Measurements from ENCODE around the gene FFAR4. TPM values are rescaled to one million over a fixed set of nuclear protein-coding genes. Genes with fewer than 3 reads are reported as not detected.

The FFAR4 gene
- total RNA-seq, 1 donor from 2014 or later: 0.07 TPM

DNA sequence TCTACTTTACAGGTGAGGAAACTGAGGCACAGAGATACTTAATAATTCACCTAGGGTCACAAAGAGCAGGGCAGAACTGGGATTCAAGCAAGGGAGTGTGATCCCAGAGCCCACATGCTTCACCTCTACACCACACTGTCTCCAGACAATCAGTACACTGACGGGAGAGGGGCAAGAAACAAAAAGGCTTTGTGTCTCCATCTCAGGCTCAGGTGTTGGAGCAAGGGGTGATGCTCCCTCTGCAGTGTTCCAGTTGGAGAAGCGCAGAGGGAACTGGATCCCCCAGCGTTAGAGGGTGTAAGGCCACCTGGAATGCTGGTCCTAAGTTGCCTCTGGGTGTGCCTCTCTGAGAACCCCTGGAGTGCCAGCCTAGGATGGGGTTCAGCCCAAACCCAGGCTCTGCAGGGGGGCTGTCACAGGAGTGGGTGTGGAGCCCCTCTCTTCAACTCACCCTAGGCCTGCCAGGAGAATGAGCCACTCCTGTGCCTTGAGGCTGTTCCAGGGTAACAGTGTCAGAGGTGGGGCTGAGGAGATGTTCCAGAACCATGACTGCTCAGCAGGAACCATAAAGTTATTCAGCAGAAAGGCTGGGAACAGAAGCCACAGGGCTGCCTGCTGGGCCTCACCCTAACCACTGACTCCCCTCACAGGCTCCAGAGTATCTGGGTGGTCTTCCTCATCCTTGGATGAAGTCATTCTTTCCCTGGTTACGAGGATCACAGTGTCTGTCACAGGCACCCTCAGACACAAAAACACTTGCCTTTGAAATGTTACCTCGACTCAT is 29.1 kb downstream of the FFAR4 start:
- intact Hi-C loops (cut with micrococcal nuclease): no loop called here
- no peak for ATAC-seq
- no peak for DNase-seq

DNA sequence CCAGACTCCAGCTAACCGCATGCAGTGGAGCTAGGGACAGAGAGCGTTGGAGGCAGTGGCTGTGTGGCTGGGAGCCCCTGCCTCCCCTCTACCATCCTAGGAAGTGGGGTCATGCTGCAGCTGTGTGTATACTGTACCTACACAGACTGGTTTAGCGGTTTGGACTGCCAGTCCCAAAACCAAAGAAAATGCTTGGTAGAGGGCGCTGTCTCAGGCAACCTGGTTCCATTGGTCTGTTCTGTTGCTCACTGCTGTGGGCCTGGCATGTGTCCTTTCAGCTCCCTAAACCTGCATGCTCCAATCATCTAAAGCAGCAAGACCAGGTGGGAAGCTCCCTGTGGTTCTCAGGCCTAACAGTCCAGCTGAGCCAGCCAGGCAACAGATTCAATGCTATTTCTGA is 30.1 kb downstream of the FFAR4 start:
- DNase-seq (no peak), ATAC-seq (no peak)
- intact Hi-C loops (cut with micrococcal nuclease): no loop called here

DNA sequence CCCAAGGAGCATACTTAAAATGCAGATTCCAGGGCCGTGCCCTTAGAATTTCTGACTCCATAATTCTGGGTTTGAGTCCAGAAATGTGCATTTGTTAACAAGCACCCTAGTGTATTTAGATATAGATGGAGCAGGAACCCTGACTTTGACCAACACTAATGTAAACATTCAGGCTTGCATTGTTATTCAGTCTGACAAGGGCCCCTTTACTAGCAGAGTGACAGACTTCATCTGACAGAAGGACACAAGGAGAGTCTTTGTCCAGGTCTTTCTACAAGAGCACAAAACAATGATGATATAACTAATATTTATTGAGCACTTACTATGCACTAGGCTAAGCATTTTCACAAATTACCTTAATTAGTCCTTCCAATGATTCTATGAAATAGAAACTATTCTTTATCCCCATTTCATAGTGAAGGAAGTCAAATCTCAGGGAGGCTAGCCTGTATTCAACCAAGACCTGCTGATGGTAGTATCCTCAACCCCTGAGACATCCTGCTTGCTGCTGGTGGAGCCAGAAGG is 30.7 kb downstream of the FFAR4 start:
- DNase-seq (no peak), ATAC-seq (no peak)
- intact Hi-C loops (cut with micrococcal nuclease): no loop called here

- ATAC-seq (no peak), DNase-seq (no peak)
- intact Hi-C loops (cut with micrococcal nuclease): no loop called here
Observed at GRCh38 chr10:93598157-93598556, 31.7 kb downstream of the FFAR4 start.

- no peak for DNase-seq
Observed at GRCh38 chr10:93599335-93599734, 32.9 kb downstream of the FFAR4 start.

GRCh38 chr10:93599778-93600177 is 33.3 kb downstream of the FFAR4 start:
- intact Hi-C loops (cut with micrococcal nuclease): no loop called here
- DNase-seq (no peak), ATAC-seq (no peak)

More at GRCh38 chr10:93599335-93599734, 32.9 kb downstream of the FFAR4 start:
- ATAC-seq: no peak
- intact Hi-C loops (cut with micrococcal nuclease): no loop called here

- ATAC-seq: peak; percentile 28
- intact Hi-C loops (cut with micrococcal nuclease): no loop called here
- DNase-seq: peak; percentile 42
Observed at GRCh38 chr10:93600446-93601145, 34.1 kb downstream of the FFAR4 start.

DNA sequence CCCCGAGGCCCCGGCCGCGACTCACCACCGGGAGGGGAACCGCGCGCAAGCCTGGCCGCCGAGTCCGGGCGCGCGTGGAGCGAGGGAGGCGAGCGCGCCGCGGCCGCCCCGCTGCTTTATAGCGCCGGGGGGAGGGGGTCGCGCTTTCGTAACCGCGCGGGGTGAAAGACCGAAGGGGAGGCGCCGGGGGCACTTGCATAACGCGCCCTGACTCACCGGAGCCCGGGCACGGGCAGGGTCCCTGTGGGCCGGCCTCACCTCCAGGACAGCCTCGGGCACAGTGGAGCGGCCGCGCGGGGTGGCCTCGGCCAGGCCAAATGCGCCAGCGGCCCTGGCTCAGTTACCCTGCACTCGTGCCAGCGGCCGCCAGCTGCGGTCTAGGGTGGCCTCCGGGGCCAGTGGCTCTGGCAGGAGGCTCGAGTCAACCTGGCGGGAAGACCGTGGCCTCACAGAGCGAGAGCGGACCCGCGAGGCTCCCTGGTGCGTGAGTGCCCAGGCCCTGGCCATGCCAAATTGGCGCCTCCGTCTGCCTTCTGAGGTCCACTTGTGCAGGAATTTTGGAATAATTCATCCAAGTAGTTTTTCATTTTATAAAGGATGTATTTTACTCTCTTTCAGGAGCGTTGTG is 34.8 kb downstream of the FFAR4 start, which contains the start of gene RBP4:
Gene RBP4 (minus strand): TSS at position 90 of the 628 bp plus-strand sequence. CDS start 207 bp downstream, outside the sequence.
- intact Hi-C loops (cut with micrococcal nuclease): no loop called here
- DNase-seq: peak; percentile 32
- no peak for ATAC-seq

GRCh38 chr10:93601774-93602162 is 35.3 kb downstream of the FFAR4 start:
- no peak for ATAC-seq
- intact Hi-C loops (cut with micrococcal nuclease): no loop called here
- DNase-seq: no peak

GRCh38 chr10:93603023-93603422 is 36.6 kb downstream of the FFAR4 start:
- intact Hi-C loops (cut with micrococcal nuclease): no loop called here

DNA sequence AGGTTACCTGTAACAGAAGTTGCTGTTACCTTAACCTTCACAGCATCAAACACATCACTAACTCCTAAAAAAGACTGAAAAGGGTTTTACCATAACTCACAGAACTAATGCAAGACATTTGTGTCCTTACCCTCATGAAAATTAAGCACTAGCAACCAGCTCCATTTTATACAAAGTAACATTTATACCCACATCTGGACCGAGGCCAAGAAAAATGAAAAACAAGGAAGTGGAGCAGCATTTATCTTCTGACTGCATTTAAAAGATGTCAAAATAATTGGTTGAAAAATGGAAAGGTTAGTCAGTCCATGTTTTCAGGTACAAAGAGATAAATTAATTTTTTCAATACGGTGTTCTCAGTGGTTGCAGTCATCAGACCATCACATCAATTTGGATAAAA is 37.7 kb downstream of the FFAR4 start:
- ATAC-seq (no peak), DNase-seq (no peak)
- intact Hi-C loops (cut with micrococcal nuclease): no loop called here

More at GRCh38 chr10:93603023-93603422, 36.6 kb downstream of the FFAR4 start:
- no peak for ATAC-seq
- DNase-seq: no peak

DNA sequence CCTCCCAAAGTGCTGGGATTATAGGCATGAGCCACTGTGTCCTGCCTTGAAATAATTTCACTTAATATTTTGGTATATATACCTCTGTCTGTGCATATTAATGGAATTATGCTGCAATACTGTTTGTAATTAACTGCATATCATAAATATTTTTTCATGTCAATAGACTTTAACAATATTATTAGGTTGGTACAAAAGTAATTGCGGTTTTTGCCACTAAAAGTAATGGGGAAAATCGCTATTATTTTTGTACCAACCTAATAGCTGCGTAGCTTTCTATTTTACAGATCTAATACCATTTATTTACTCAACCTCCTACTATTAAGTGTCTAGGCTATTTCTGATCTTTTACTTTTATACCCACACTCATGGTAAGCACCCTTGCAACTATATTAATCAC is 42.0 kb downstream of the FFAR4 start:
- DNase-seq (no peak), ATAC-seq (no peak)
- intact Hi-C loops (cut with micrococcal nuclease): no loop called here

DNA sequence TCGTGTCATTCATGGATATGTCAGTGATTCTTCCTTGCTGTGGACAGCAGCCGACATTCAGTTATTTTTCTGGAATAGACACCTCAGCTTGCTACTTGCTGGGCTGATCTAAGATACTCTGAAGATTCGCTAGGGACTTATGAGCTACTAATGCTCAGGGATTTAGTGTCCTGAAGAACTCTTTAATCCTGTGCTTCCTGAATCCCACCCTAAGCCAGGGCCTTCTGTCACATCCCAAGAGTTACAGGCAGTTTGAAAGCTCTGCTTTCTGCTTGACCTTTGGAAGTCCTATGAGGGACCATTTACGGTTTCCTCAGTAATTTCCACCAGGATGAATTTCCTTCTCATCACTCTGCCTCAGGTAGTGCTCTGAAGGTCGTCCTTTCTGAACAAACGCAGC is 45.8 kb downstream of the FFAR4 start, which contains the start of gene PDE6C:
Gene PDE6C (plus strand): TSS at position 227 of the 400 bp plus-strand sequence. CDS start 189 bp downstream, outside the sequence.
- DNase-seq (no peak), ATAC-seq (no peak)
- intact Hi-C loops (cut with micrococcal nuclease): no loop called here

DNA sequence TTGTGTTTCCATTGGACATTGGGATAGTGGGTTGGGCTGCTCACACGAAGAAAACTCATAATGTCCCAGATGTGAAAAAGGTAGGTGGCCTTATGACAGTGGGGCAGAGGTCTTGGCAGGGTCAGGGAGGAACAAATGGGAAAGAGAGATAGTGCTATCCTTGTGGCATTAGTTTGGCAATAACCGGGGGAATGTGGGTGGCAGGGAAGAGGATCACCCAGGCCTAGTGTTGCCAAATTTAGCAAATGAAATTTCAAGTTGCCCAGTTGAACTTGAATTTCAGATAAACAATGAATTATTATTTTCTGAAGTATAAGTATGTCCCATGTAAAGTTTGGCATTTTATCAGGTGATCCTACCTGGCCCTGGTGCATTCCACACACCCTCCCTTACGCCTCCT is 46.7 kb downstream of the FFAR4 start:
- no peak for ATAC-seq
- intact Hi-C loops (cut with micrococcal nuclease): no loop called here

DNA sequence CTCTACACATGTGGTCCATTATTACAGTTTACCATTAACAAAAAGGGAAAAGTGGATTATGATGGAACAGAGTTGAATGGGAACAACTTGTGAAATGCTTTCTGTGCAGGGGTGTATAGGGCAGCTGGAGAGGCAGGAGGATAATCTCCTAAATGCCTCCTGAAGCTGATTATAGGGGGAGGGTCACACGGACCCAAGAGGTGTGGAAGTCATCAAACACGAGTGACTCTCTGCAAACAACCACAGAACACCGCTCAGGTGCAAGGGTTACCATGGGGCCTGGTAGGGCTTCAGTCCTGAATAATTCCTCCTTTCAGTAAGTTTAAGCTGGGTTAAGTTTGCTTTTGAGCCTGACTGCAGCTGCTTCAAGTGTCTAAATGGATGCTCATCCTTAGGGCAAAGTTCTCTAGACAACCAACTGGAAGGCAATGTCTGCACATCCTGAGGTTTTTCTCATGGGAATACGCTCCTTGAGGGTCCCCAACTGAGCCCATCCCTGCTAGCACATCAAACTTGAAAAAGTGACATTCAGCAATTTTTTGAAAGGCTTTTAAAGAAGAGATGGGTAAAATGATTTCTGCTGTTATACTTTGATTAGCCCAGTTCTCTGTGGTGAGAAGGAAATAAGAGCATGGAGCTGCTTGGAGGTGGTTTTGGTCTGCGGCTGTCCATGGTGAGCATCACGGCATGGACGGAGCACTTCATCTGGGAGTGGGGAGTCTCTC is 47.8 kb downstream of the FFAR4 start:
- intact Hi-C loops (cut with micrococcal nuclease): no loop called here
- no peak for DNase-seq
- ATAC-seq: no peak

More for the DNA sequence above, 46.7 kb downstream of the FFAR4 start:
- no peak for DNase-seq

DNA sequence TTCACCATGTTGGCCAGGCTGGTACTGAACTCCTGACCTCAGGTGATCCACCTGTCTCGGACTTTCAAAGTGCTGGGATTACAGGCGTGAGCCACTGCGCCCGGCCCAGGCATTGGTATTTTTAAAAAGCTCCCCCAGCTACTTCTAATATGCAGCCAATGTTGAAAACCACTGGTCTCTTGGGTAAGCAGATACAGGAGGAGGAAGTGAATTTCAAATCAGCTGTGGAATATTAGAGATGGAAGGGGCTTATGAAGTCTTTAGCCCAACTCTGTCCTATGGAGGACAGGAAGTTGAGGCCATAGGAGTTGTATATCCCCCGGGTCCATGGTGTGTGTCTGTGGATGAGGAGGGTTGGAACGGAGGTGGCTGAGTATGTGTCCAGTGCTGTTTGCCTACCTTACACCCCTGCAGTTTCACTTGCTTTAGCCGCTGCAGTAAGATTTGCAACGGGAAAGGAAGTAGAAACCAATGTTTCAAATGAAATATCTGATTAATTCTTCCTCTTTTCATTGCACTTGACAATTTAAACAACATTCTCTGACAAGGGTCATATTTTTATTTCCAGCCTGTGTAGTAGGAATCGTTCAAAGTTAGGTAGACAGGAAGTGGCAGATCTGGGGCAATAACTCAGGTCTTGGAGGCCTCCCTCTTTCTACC is 49.2 kb downstream of the FFAR4 start:
- ATAC-seq (no peak), DNase-seq (no peak)
- intact Hi-C loops (cut with micrococcal nuclease): no loop called here

- no peak for DNase-seq
- no peak for ATAC-seq
- intact Hi-C loops (cut with micrococcal nuclease): no loop called here
Observed at GRCh38 chr10:93620925-93621324, 54.5 kb downstream of the FFAR4 start.

DNA sequence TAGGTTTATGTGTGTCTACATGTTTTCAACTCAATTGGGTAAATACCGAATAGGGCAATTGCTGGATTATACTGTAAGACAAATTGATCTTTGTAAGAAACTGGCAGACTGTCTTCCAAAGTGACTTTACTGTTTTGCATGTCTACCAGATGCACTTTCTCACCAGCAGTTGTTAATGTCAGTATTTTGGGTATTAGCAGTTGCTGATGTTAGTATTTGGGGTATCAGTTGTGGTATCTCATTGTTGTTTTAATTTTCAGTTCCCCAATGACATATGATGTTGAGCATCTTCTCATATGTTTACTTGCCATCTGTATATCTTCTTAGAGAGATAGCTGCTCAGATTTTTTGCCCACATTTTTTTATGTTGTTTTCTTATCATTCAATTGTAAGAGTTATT is 56.5 kb downstream of the FFAR4 start:
- no peak for ATAC-seq
- DNase-seq: no peak

DNA sequence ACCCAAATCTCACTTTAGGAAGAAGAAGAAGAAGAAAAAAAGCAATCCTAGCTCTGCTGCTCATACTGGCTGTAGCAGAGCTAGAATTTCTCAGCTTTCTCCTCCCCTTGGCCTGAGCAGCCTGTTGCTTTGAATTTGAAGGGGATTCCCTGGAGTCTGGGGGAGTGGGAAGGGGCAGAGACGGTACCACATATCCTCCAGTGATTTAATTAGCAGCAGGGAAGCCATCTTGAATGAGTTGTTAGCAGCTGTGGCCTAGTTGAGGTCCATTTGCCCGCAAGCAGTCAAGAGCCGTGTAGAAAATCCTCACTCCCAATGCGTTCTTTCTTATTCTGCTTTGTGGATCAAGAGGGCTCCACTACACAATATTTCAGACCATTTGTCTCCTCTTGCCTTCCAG is 62.4 kb downstream of the FFAR4 start:
- intact Hi-C loops (cut with micrococcal nuclease): no loop called here
- ATAC-seq (no peak), DNase-seq (no peak)

More for the DNA sequence above, 56.5 kb downstream of the FFAR4 start:
- intact Hi-C loops (cut with micrococcal nuclease): no loop called here

Data from left ventricle myocardium superior (tissue), 1 donor.